ENCODE measurements around the gene FBXO2. TPM values are rescaled to one million over a fixed set of nuclear protein-coding genes. Genes with fewer than 3 reads are reported as not detected.

The FBXO2 gene
- total RNA-seq, 4 donors from 2014 or later = 8.2 to 16.7 (median 13.5) TPM

GRCh38 chr1:11664336-11665065 is 10.3 kb upstream of the FBXO2 start:
- Histone ChIP-seq H3K27ac (peak overlapping the region; percentile 82), H3K4me3 (peak overlapping the region; percentile 89), H3K27me3 (no peaks in the 10 kb centered on the region), H3K4me1 (peaks cover 14% of the 10 kb centered on the region), H3K36me3 (peaks cover 30% of the 10 kb centered on the region), H3K9me3 (no peaks in the 10 kb centered on the region)
- 1% methylated on average over 20 of the region's 66 CpGs for WGBS
- DNase-seq (ENCODE audit: low spot score in 2 of 2) = peak in 1 of 2 donors; percentile 74
- TF ChIP-seq EP300 (IDR thresholded peaks at IDR 0.05) = no peak
- no peak for TF ChIP-seq CTCF (IDR thresholded peaks at IDR 0.05)
- TF ChIP-seq POLR2A (IDR thresholded peaks at IDR 0.05) = no peak
- TF ChIP-seq POLR2AphosphoS5 (IDR thresholded peaks at IDR 0.05) = no peak

GRCh38 chr1:11661103-11661502 is 6.9 kb upstream of the FBXO2 start:
- 94% methylated on average over 16 of the region's 17 CpGs for WGBS
- H3K27ac ChIP-seq = no peak overlapping the region
- H3K36me3 ChIP-seq = peaks cover 34% of the 10 kb centered on the region
- H3K27me3 ChIP-seq = no peaks in the 10 kb centered on the region
- no peak for TF ChIP-seq POLR2A (IDR thresholded peaks at IDR 0.05)
- TF ChIP-seq CTCF (IDR thresholded peaks at IDR 0.05) = no peak
- TF ChIP-seq POLR2AphosphoS5 (IDR thresholded peaks at IDR 0.05) = no peak
- no peak for TF ChIP-seq EP300 (IDR thresholded peaks at IDR 0.05)
- no peak for DNase-seq (ENCODE audit: low spot score in 2 of 2)
- no peaks in the 10 kb centered on the region for H3K9me3 ChIP-seq
- H3K4me3 ChIP-seq = no peak overlapping the region
- peaks cover 14% of the 10 kb centered on the region for H3K4me1 ChIP-seq

- H3K36me3 ChIP-seq = peaks cover 34% of the 10 kb centered on the region
- 82% methylated on average over 4 of the region's 4 CpGs for WGBS
- no peak for TF ChIP-seq POLR2A (IDR thresholded peaks at IDR 0.05)
- no peak for TF ChIP-seq CTCF (IDR thresholded peaks at IDR 0.05)
- TF ChIP-seq EP300 (IDR thresholded peaks at IDR 0.05) = no peak
- TF ChIP-seq POLR2AphosphoS5 (IDR thresholded peaks at IDR 0.05) = no peak
- no peaks in the 10 kb centered on the region for H3K9me3 ChIP-seq
- no peaks in the 10 kb centered on the region for H3K27me3 ChIP-seq
- no peak overlapping the region for H3K4me3 ChIP-seq
- H3K27ac ChIP-seq = no peak overlapping the region
- no peak for DNase-seq (ENCODE audit: low spot score in 2 of 2)
- peaks cover 25% of the 10 kb centered on the region for H3K4me1 ChIP-seq
These were observed 5.5 kb upstream of the FBXO2 start for GRCh38 chr1:11659748-11660147.

- Histone ChIP-seq H3K27me3 (no peaks in the 10 kb centered on the region), H3K27ac (no peak overlapping the region), H3K36me3 (peaks cover 34% of the 10 kb centered on the region), H3K4me3 (no peak overlapping the region), H3K9me3 (no peaks in the 10 kb centered on the region), H3K4me1 (peaks cover 23% of the 10 kb centered on the region)
- WGBS = 90% methylated on average over 12 of the region's 23 CpGs
- TF ChIP-seq POLR2AphosphoS5 (IDR thresholded peaks at IDR 0.05) (no peak), POLR2A (IDR thresholded peaks at IDR 0.05) (no peak), CTCF (IDR thresholded peaks at IDR 0.05) (no peak), EP300 (IDR thresholded peaks at IDR 0.05) (no peak)
- no peak for DNase-seq (ENCODE audit: low spot score in 2 of 2)
These were observed 4.3 kb upstream of the FBXO2 start for GRCh38 chr1:11658542-11658941.

- 79% methylated on average over 6 of the region's 6 CpGs for WGBS
- H3K9me3 ChIP-seq = no peaks in the 10 kb centered on the region
- no peak overlapping the region for H3K4me3 ChIP-seq
- no peaks in the 10 kb centered on the region for H3K27me3 ChIP-seq
- DNase-seq (ENCODE audit: low spot score in 2 of 2) = no peak
- TF ChIP-seq POLR2A (IDR thresholded peaks at IDR 0.05) (no peak), POLR2AphosphoS5 (IDR thresholded peaks at IDR 0.05) (no peak), CTCF (IDR thresholded peaks at IDR 0.05) (no peak), EP300 (IDR thresholded peaks at IDR 0.05) (no peak)
- H3K27ac ChIP-seq = no peak overlapping the region
- peaks cover 25% of the 10 kb centered on the region for H3K4me1 ChIP-seq
- H3K36me3 ChIP-seq = peaks cover 34% of the 10 kb centered on the region
These were observed 3.4 kb upstream of the FBXO2 start for GRCh38 chr1:11657654-11658053.

Measured in suprapubic skin (tissue), 4 donors.